HEK293T (cell line): ENCODE results near the gene HDLBP.

Experiments
- BHLHE40 ChIP-seq: fragments of 450-650 bp; IDR thresholded peaks from 2 replicates; pipeline ENCODE4 v1.6.1; 2016; ENCODE audit warnings: mild to moderate bottlenecking, moderate library complexity, borderline replicate concordance
- ELF4 ChIP-seq: fragments of 450-650 bp; IDR thresholded peaks from 2 replicates; pipeline ENCODE4 v1.6.1; 2017; ENCODE audit warnings: antibody characterized with exemption
- SUZ12 ChIP-seq: fragments of 450-650 bp; IDR thresholded peaks from 2 replicates; pipeline ENCODE4 v1.6.1; 2016; ENCODE audit warnings: mild to moderate bottlenecking

DNA sequence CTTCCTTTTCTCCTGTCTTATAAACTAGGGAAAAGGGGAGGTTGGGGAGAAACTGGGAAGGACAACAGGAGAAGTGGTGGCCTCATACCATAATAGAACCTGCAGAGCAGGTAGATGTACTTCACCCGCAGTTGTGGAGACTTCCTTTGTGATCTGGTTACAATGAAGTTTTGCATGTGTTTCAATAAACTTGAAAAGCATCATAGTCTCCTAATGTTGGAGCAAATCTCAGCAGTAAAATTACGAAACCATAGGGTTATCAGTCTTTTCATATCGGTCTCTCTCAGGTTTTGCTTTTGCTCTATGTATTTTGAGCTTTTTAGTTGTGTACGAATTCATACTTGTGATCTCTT lies 96.5 kb downstream of the HDLBP start:
- no peak for TF ChIP-seq BHLHE40
- TF ChIP-seq ELF4 = no peak
- TF ChIP-seq SUZ12 = no peak
